ENCODE results near the gene LAGE3. TPM values are rescaled to one million over a fixed set of nuclear protein-coding genes. Genes with fewer than 3 reads are reported as not detected.

Gene LAGE3
- total and polyA plus RNA-seq, 2 of the 13 experiments (the other 11 are each of a cell fraction or from before 2014, with no cell fraction given): 7.6 to 12.7 TPM

- TF ChIP-seq PATZ1 (CRISPR knock-in tag; IDR thresholded peaks at IDR 0.05) (0 out of 2 replicates have a peak, but pooled peaks have one; percentile 16), MIXL1 (CRISPR knock-in tag; IDR thresholded peaks at IDR 0.05) (no peak), ZNF607 (CRISPR knock-in tag; IDR thresholded peaks at IDR 0.05; ENCODE audit: borderline replicate concordance) (no peak), HMGXB4 (CRISPR knock-in tag; IDR thresholded peaks at IDR 0.05; ENCODE audit: borderline replicate concordance in 1 of 2, low read depth in 1 of 2) (peak; percentile 20 to 39; a peak in 1 of 4 replicates), AFF4 (CRISPR knock-in tag; IDR thresholded peaks at IDR 0.05) (no peak), MIER2 (CRISPR knock-in tag; IDR thresholded peaks at IDR 0.05) (no peak), ZNF740 (CRISPR knock-in tag; IDR thresholded peaks at IDR 0.05) (no peak), TFAP4 (IDR thresholded peaks at IDR 0.05; ENCODE audit: borderline replicate concordance, low read depth) (peak; percentile 18; the same call in 1 of the 2 replicates), ELF1 (CRISPR knock-in tag; IDR thresholded peaks at IDR 0.05) (peak; percentile 23; the same call in 1 of the 2 replicates), ZFX (CRISPR knock-in tag; IDR thresholded peaks at IDR 0.05; ENCODE audit: low read depth) (0 out of 2 replicates have a peak, but pooled peaks have one; percentile 42), SNAPC4 (CRISPR knock-in tag; IDR thresholded peaks at IDR 0.05) (no peak), PAWR (CRISPR knock-in tag; IDR thresholded peaks at IDR 0.05; ENCODE audit: borderline replicate concordance) (no peak), ZBTB38 (CRISPR knock-in tag; IDR thresholded peaks at IDR 0.05) (no peak)
Measured at GRCh38 chrX:154526901-154527675, 48.0 kb upstream of the LAGE3 start (continued).
